A549 treated with AZD2906 at 1 μM for 4 hours (cell line): Measurements from ENCODE around the gene TRMT10C. TPM values are rescaled to one million over a fixed set of nuclear protein-coding genes. Genes with fewer than 3 reads are reported as not detected.

ENCODE experiments used
- total RNA-seq: library from RNA; stranded (reverse); fragments of 200-300 nt; extraction: Qiagen RNA extraction; gene quantifications from 5 replicates; pipeline ENCODE4 v1.2.3, GENCODE V29; 2022

The TRMT10C gene
- 30.6 to 33.3 TPM (median 31.7 TPM) in 5 replicates for total RNA-seq

GRCh38 chr3:101561630-101562328, at the start of gene TRMT10C:
Gene TRMT10C (plus strand): TSS chr3:101561868. CDS start chr3:101564782, 2,914 bp downstream.

GRCh38 chr3:101512646-101513418, 48.8 kb upstream of the TRMT10C start, which contains the start of gene SENP7:
Gene SENP7 (minus strand): TSS chr3:101513212. CDS start chr3:101513130, 82 bp downstream.

GRCh38 chr3:101573449-101574387, 12.1 kb downstream of the TRMT10C start, which contains the start of gene PCNP:
Gene PCNP (plus strand): TSS chr3:101574180. CDS start chr3:101574216, 36 bp downstream.

Other genes with a start within 250 kb of the TRMT10C start
- 0.01 to 0.02 TPM (median 0.01 TPM) in 3 of 5 replicates, not detected in the others for gene IMPG2, start 241.3 kb upstream of the TRMT10C start, total RNA-seq
- 1.8 to 2.5 TPM (median 2.0 TPM) in 5 replicates for gene SENP7, start 48.7 kb upstream of the TRMT10C start, total RNA-seq
- gene PCNP, start 12.3 kb downstream of the TRMT10C start, total RNA-seq = 89.7 to 111 TPM (median 100 TPM) in 5 replicates
- gene ZBTB11, start 115.3 kb downstream of the TRMT10C start, total RNA-seq = 9.1 to 10.4 TPM (median 9.7 TPM) in 5 replicates
- 1,575 to 2,046 TPM (median 1,613 TPM) in 5 replicates for gene RPL24, start 124.8 kb downstream of the TRMT10C start, total RNA-seq
- gene CEP97, start 162.7 kb downstream of the TRMT10C start, total RNA-seq = 3.3 to 6.3 TPM (median 4.5 TPM) in 5 replicates
- 18.8 to 22.0 TPM (median 20.4 TPM) in 5 replicates for gene NXPE3, start 217.3 kb downstream of the TRMT10C start, total RNA-seq